GM21717 (cell line): ENCODE measurements around the gene MRPL23.

ENCODE experiments used
- ATAC-seq: cut with Tn5 transposase; IDR thresholded peaks from one replicate; pipeline ENCODE4 v1.9.1; 2021; ENCODE audit warnings: mild to moderate bottlenecking, moderate library complexity; ENCODE audit not compliant: unreplicated experiment

The MRPL23 gene

DNA sequence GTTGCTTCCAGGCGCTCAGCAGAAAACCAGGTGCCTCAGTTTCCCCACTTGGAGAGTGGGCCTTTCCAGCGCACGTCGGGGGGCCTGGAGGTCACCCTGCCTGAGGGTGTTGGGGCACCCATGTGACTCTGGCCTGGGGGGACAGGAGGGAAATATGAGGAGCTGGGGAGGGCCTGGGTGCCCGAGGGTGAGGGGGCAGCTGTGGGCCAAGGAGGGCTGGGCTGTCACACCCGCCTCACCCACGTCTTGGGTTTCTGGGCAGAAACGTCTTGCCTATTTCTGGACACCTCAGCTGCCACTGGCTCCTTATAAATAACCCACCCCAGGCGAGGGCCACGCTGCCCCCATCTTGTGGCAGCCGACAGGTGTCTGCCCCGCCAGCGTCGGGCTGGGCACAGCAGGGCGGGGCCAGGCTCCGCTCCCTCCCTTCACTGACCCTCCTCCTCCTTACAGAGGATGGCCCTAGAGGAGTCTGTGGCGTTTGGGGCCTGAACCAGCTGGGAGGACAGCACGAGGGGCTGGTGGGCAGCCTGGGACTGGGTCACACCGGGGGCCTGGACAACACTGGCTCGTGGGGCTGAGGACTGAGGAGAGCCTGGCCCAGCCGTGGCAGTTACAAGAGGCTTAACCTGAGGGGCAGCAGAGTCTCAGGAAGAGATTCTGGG lies 26.1 kb upstream of the MRPL23 start:
- no peak for ATAC-seq

- ATAC-seq: no peak
Measured at GRCh38 chr11:1921574-1922141, 25.5 kb upstream of the MRPL23 start.

- no peak for ATAC-seq
Measured at GRCh38 chr11:1922481-1923081, 24.6 kb upstream of the MRPL23 start.

- ATAC-seq: no peak
Measured at GRCh38 chr11:1923201-1923956, 23.8 kb upstream of the MRPL23 start.

DNA sequence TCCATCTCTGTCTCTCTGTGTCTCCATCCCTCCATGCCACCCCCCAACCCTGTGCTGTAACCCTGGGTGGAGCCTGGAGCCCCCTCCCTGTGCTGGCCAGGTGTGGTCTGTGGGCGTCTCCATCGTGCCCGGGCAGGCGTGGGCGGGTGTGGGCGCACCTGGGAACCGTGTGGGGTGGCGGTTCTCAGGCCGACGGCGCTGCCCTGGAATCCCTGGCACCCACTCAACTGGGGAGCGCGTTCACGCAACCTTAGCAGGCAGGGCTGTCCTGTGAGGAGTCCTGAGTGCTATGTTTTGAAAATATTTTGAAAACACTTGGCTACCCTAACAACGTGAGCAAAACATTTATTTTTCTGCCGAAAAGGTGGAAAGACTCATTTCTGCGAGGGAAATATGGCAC lies 23.0 kb upstream of the MRPL23 start:
- ATAC-seq: no peak

DNA sequence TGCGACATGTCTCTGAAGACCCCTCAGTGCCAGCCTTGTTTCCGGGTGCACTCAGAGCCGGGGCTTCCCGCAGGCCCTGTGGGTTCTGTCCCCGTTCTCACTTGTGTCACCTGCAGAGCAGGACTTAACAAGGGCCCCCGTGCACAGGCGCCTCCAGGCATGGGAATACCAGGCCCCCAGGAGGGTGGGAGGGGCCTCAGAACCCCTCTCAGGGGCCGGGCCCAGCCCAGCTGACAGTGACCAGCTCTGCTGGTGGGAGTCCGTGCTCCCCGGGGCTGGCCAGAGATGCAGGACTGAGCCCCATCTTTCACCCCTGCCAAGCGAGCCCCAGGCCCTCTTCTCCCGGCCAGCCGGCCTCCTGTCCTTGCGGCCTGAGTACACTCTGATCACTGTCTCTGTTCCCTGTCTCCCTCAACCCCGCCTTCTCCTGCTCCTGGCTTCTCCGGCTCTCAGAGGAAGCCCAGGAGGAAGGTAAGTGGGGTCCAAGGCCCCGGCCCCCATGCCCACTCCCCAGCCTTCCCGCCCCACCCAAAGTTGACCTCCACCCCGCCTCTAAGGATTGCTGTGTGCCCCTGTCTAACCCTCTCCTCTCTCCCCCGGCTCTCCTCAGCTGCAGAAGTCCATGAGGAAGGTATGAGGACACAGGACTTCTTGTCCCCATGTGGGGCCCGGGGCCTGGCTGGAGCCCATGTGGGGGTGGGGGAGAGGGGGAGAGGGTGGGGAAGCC lies 22.3 kb upstream of the MRPL23 start:
- ATAC-seq: no peak

GRCh38 chr11:1925373-1926155 lies 21.6 kb upstream of the MRPL23 start:
- no peak for ATAC-seq

DNA sequence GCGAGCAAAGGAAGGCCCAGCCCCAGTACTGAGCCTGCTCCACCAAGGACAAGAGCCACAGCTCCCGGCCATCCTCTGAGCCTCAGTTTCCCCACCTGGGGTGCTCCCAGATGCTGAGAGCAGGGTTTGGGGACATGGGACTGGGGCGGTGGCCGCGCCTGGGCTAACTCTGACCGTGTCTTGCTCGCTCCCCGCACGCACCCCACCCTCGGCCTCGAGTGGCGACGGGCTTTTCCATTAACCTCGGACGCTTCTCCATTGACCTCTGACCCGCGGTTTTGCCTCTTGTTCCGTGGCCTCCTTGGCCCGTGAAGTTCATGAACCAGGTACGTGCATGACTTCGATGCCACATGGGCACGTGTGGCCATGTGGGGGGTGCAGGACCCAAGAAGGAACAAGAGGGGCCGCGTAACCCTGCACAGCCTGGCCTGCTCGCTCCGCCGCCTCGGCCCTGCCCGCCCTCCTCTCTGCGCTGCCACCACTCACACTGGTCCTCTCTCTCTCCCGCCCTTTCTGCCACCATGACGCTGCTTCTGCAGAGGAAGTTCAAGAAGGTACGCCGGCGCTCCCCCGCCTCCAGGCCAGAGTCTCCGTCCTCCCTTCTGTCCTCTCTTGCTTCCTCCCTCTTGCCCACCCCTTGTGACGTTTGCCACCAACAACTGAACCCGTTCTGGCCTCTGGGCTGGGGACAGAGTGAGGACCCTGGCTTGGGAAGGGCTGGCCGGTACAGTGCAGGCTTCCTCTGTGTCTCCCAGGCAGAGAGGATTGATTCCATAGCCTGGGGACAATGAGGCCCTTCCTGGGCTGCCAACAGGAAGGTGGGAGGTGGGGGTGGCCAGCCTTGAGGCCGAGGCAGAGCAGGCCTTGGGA lies 20.7 kb upstream of the MRPL23 start:
- no peak for ATAC-seq

DNA sequence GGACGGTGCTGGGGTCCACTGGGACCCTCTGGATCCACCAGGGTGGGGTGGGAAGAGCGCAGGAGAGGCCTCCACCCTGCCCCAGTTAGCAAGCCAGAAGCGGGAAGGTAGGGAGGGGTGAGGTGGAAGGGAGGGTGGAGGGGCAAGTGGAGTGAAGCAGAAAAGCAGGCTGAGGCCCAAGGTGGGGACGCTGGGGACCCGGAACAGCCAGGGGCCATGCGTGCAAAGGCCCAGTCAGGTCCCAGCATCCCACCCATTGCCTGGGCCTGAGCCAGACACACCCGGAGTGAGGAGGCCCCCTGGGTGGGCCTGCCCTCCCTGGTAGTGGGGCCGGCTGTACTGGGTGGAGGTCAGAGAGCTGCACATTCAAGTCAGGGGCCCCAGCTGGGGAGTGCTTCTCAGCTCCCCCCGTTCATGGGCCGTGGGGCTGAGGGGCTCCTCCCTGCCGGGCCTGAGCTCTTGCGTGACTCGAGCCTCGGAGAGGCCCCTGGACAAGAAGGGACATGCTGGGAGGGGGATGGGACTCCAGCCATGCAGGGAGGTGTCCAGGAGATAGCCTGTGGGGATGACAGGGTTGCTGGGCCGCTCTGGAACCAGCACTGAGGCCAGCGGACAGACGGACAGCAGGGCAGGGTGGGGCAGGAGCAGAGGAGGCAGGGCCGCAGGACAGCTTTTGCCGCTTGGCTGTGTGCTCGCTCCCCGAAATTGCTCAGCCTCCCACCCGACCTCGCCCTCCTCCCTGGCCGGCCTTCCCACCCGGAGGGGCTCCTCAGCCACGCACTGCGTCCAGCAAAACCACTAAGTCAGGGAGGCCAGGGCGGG lies 19.9 kb upstream of the MRPL23 start:
- no peak for ATAC-seq

GRCh38 chr11:1927848-1928469 lies 19.2 kb upstream of the MRPL23 start:
- no peak for ATAC-seq

- ATAC-seq: no peak
Measured at GRCh38 chr11:1928470-1928890, 18.7 kb upstream of the MRPL23 start.

DNA sequence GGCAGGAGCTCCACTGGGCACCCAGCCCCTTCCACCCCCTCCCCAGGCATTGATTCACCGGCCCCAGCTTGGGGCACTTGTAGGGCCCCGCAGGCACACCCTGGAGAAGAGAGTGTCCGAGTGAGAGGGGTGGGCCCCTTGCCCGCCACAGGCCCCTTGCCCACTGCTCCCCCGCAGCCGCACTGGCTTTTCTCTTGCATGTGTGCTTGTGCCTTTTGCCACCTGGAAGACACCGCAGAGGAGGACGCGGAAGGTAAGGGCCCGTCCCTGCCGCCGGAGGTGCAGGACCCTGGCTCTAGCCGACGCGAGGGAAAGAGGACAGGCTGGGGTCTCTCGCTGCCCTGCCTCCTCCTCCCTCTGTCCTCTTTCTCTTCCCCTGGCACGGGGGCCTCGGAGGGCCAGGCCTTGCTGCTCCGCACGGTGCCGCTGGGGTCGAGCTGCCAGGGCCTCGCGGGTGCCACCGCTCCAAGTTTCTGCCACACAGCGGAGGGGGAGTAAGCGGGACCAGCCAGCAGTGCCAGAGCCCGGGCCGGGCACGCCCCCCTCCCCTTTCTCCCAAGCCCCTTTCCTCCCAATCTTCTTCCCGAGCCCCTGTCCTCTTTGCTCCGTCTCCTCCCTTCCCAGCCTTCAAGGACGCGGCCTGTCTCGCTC lies 18.1 kb upstream of the MRPL23 start:
- ATAC-seq: no peak

DNA sequence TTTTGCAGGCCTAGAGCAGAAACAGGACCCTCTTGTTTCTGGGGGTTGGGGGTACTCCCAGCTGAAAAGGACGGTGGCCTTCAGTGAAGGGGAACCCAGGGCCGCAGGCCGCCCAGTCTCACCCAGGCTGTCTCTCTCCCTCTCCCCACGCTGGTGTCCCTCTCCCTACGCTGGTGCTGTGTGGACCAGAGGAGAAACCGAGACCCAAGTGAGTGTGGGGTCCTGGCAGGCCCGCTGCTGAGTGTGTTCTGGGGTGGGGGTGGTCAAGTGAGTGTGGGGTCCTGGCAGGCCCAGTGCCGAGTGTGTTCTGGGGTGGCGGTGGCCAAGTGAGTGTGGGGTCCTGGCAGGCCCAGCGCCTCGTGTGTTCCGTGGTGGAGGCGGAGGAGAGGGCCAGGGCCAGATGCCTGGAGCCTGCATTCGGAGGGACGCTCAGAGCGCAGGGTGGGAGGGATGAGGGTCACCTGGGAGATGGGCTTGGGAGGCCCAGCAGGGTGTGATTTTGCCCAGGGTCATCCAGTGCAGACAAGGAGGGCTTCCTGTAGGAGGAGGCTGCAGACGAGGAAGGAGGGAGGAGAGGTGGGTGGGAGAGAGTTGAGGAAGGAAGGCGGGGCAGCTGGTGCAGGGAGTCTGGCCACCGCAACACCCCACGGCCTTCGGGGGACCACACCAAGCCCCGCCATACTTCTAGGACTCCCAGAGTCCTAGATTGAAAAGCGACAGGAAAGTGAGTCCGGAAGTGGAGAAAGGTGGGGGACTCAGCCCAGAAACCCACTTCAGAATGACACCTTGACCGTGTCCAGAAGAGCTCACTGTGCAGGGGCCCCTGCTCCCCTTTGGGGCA lies 17.3 kb upstream of the MRPL23 start:
- no peak for ATAC-seq

GRCh38 chr11:1930462-1930830 lies 16.7 kb upstream of the MRPL23 start:
- no peak for ATAC-seq

DNA sequence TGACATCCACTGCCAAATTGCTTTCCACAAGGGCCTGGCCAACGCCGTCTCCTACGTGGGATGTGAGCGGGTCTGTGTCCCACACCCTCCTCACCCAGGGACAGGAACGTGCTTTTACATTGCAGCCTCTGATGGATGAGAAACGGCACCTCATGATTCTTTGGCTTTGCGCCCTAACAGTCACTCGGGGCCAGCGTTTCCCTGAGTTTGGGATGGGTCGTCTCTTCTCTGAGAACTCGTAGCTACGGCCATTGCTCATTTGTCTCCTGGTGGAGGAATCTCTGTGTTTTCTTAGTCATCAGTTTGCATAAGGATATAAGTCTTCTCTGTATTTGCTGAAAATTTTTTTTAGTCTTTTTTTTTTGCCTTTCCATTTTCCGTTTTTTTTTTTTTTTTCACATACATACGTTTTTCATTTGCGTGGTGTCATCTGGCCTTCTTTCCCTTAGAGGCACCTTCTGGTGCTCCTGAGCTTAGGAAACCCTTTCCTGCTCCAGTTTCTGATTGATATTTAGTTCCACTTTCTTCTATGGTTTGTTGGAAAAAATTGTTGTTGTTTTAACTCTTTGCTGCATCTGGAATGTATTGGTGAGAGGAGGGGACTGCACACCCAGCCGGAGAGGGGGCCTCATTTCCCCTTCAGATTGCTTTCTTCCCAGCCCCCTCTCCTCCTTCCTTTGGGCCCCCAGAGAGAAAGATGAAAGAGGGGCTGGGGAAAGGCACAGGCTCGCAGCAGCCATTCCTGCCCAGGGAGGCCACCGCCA lies 15.6 kb upstream of the MRPL23 start:
- ATAC-seq: no peak

GRCh38 chr11:1932105-1932480 lies 15.0 kb upstream of the MRPL23 start:
- no peak for ATAC-seq
